Measurements from ENCODE around the gene KIF20B. TPM values are rescaled to one million over a fixed set of nuclear protein-coding genes. Genes with fewer than 3 reads are reported as not detected.

Gene KIF20B
- total RNA-seq, 1 experiment from 2014 or later = 59.1 TPM

DNA sequence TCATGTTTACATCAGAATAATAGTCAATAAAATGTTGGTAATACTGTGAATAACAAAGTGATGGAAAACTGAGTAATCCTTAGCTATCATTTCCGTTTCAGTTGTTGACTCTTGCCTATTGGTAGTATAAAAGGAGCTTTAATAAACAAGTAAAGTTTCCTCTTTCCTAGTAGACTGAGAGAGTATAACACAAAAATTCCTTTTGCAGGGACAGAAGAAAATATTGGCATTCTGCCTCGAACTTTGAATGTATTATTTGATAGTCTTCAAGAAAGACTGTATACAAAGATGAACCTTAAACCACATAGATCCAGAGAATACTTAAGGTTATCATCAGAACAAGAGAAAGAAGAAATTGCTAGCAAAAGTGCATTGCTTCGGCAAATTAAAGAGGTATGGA is 9.4 kb downstream of the KIF20B start:
- Histone ChIP-seq H3K9ac (ENCODE audit: extremely low read depth, insufficient read length, low read length) (no peak overlapping the region), H3T11ph (ENCODE audit: low read length) (no peak overlapping the region), H2BK12ac (ENCODE audit: insufficient read length, low read depth, low read length) (no peak overlapping the region), H3K27ac (ENCODE audit: insufficient read length, low read depth, low read length) (no peak overlapping the region), H2BK15ac (ENCODE audit: low read depth, low read length) (no peak overlapping the region), H2AK5ac (ENCODE audit: insufficient read length, low read length) (no peak overlapping the region), H3K23me2 (ENCODE audit: insufficient read length, low read depth, low read length, poor library complexity, severe bottlenecking) (no peaks in the 10 kb centered on the region), H3K4me1 (ENCODE audit: insufficient read depth, low read length) (no peaks in the 10 kb centered on the region), H2AFZ (ENCODE audit: low read length) (no peak overlapping the region), H3K79me1 (ENCODE audit: insufficient read depth, low read depth, low read length, poor library complexity, severe bottlenecking) (peaks cover 3% of the 10 kb centered on the region), H4K8ac (replicated peaks; ENCODE audit: insufficient read length, low read depth, low read length) (no peak overlapping the region), H3K4ac (ENCODE audit: low read depth, low read length) (no peak overlapping the region), H2BK5ac (ENCODE audit: insufficient read length, low read length) (no peak overlapping the region), H3K18ac (ENCODE audit: insufficient read length, low read depth, low read length) (no peak overlapping the region), H4K5ac (ENCODE audit: insufficient read length, low read depth, low read length) (no peak overlapping the region), H3K9me3 (ENCODE audit: control insufficient read depth, low read depth, low read length) (no peaks in the 10 kb centered on the region), H3K14ac (ENCODE audit: insufficient read depth, low read length) (no peak overlapping the region), H2BK120ac (ENCODE audit: low read depth, low read length, poor library complexity, severe bottlenecking) (no peak overlapping the region), H2BK20ac (ENCODE audit: low read depth, low read length, poor library complexity, severe bottlenecking) (no peak overlapping the region), H3K4me2 (ENCODE audit: insufficient read depth, insufficient read length, low read length) (no peak overlapping the region), H3K23ac (ENCODE audit: insufficient read length, low read depth, low read length) (no peak overlapping the region), H4K91ac (ENCODE audit: insufficient read length, low read depth, low read length) (no peak overlapping the region), H3K27me3 (ENCODE audit: insufficient read depth, low read length) (no peaks in the 10 kb centered on the region), H3K56ac (ENCODE audit: insufficient read length, low read depth, low read length) (no peak overlapping the region), H4K20me1 (ENCODE audit: control insufficient read depth, insufficient read depth, insufficient read length) (no peaks in the 10 kb centered on the region), H3K79me2 (ENCODE audit: insufficient read depth, low read length) (peaks cover 8% of the 10 kb centered on the region; the same call in 1 of the 2 replicates)
- Mint-ChIP-seq H3K4me3 (no peak overlapping the region), H3K36me3 (ENCODE audit: insufficient read depth in 1 of 3, low read depth in 3 of 3) (peaks cover 16 to 44% (median 38%) of the 10 kb centered on the region in 3 experiments), H3K27me3 (ENCODE audit: low read depth) (no peaks in the 10 kb centered on the region), H3K27ac (no peak overlapping the region), H3K4me1 (peaks cover under 1 to 7% of the 10 kb centered on the region in 2 experiments), H3K9me3 (no peaks in the 10 kb centered on the region)
- TF ChIP-seq, protein P1, sequence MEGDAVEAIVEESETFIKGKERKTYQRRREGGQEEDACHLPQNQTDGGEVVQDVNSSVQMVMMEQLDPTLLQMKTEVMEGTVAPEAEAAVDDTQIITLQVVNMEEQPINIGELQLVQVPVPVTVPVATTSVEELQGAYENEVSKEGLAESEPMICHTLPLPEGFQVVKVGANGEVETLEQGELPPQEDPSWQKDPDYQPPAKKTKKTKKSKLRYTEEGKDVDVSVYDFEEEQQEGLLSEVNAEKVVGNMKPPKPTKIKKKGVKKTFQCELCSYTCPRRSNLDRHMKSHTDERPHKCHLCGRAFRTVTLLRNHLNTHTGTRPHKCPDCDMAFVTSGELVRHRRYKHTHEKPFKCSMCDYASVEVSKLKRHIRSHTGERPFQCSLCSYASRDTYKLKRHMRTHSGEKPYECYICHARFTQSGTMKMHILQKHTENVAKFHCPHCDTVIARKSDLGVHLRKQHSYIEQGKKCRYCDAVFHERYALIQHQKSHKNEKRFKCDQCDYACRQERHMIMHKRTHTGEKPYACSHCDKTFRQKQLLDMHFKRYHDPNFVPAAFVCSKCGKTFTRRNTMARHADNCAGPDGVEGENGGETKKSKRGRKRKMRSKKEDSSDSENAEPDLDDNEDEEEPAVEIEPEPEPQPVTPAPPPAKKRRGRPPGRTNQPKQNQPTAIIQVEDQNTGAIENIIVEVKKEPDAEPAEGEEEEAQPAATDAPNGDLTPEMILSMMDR (conservative IDR thresholded peaks at IDR 0.05) = no peak
- no CpG with 5 or more reads among the region's 3 CpGs for WGBS (ENCODE audit: extremely low coverage, insufficient read length, low lambda C conversion rate)
- no peak for DNase-seq
